Measurements from ENCODE around the gene LIME1. TPM values are rescaled to one million over a fixed set of nuclear protein-coding genes. Genes with fewer than 3 reads are reported as not detected.
"Not testable (repeated sequence)": the region's sequence is repeated elsewhere in the genome, so short reads cannot be mapped to it uniquely, and the experiment has no call there.

LIME1 gene
- polyA plus RNA-seq, 3 donors: 2.8 to 5.2 (median 3.8) TPM

GRCh38 chr20:63706852-63707557 is 29.5 kb upstream of the LIME1 start:
- DNase-seq (ENCODE audit: low read depth in 3 of 3, low spot score in 2 of 3): no peak

- peak in 2 of 3 donors; percentile 69 to 70 for DNase-seq (ENCODE audit: low read depth in 3 of 3, low spot score in 2 of 3)
Measured at GRCh38 chr20:63707558-63708300, 28.7 kb upstream of the LIME1 start, which contains the start of the genes ARFRP1 and ZGPAT. Gene ARFRP1, minus strand, starts transcription at chr20:63707976. Its CDS starts 885 bp downstream, at chr20:63707091. Gene ZGPAT, plus strand, starts transcription at chr20:63708039. Its CDS starts 542 bp downstream, at chr20:63708581.

GRCh38 chr20:63708301-63709148 is 27.9 kb upstream of the LIME1 start:
- DNase-seq (ENCODE audit: low read depth in 3 of 3, low spot score in 2 of 3): no peak

- DNase-seq (ENCODE audit: low read depth in 3 of 3, low spot score in 2 of 3): no peak
Measured at GRCh38 chr20:63709149-63709527, 27.3 kb upstream of the LIME1 start.

- DNase-seq (ENCODE audit: low read depth in 3 of 3, low spot score in 2 of 3): no peak
Measured at GRCh38 chr20:63711085-63711645, 25.3 kb upstream of the LIME1 start.

GRCh38 chr20:63712191-63712590 is 24.3 kb upstream of the LIME1 start:
- DNase-seq (ENCODE audit: low read depth in 3 of 3, low spot score in 2 of 3): no peak

- no peak for DNase-seq (ENCODE audit: low read depth in 3 of 3, low spot score in 2 of 3)
Measured at GRCh38 chr20:63714858-63715257, 21.6 kb upstream of the LIME1 start.

- DNase-seq (ENCODE audit: low read depth in 3 of 3, low spot score in 2 of 3): no peak
Measured at GRCh38 chr20:63718996-63719395, 17.5 kb upstream of the LIME1 start.

GRCh38 chr20:63722967-63723622 is 13.4 kb upstream of the LIME1 start:
- not testable (repeated sequence) for DNase-seq (ENCODE audit: low read depth in 3 of 3, low spot score in 2 of 3)

GRCh38 chr20:63730189-63730733 is 6.2 kb upstream of the LIME1 start:
- not testable (repeated sequence) for DNase-seq (ENCODE audit: low read depth in 3 of 3, low spot score in 2 of 3)

GRCh38 chr20:63731410-63731809 is 5.1 kb upstream of the LIME1 start:
- no peak for DNase-seq (ENCODE audit: low read depth in 3 of 3, low spot score in 2 of 3)

GRCh38 chr20:63732118-63733095 is 4.1 kb upstream of the LIME1 start:
- DNase-seq (ENCODE audit: low read depth in 3 of 3, low spot score in 2 of 3): no peak

GRCh38 chr20:63733117-63733516 is 3.3 kb upstream of the LIME1 start:
- DNase-seq (ENCODE audit: low read depth in 3 of 3, low spot score in 2 of 3): no peak

GRCh38 chr20:63733579-63734081 is 2.8 kb upstream of the LIME1 start:
- DNase-seq (ENCODE audit: low read depth in 3 of 3, low spot score in 2 of 3): no peak

GRCh38 chr20:63734111-63734945 is 2.1 kb upstream of the LIME1 start:
- no peak for DNase-seq (ENCODE audit: low read depth in 3 of 3, low spot score in 2 of 3)

- no peak for DNase-seq (ENCODE audit: low read depth in 3 of 3, low spot score in 2 of 3)
Measured at GRCh38 chr20:63734946-63735858, 1.3 kb upstream of the LIME1 start.

All from right renal cortex interstitium (tissue), 3 donors.